Heart left ventricle (tissue), 13 donors: ENCODE data around the gene GPR153.

Source experiments
- POLR2A ChIP-seq, 2 donors: fragments of 450-650 bp; IDR thresholded peaks; one replicate each; pipeline ENCODE4 v1.6.1; 2017; ENCODE audit warnings: antibody characterized with exemption in 2 of 2, mild to moderate bottlenecking in 2 of 2, moderate library complexity in 2 of 2
- TF ChIP-seq, protein P1 (sequence below), 12 donors: fragments of 200-600 bp; sonication (generic) in 4 of 12; IDR thresholded peaks; one replicate each; pipeline versions ENCODE4 v1.5.0 to v1.8.0; 2018 to 2022; ENCODE audit warnings: antibody characterized with exemption in 12 of 12, mild to moderate bottlenecking in 5 of 12
- donor health status: ischemic (EF 13 %, LVEDD 7.1; RV severe dilation, severe dysfunction).
- donor health status: DM: no; HTN: yes; CAD: no.
- donor health status: DM: no; HTN: no; CAD: no.
- donor health status: ischemic (EF 25% LVEDD 6.9; RV normal size, moderate dysfunction).
- donor health status: ischemic (EF 25% LVEDD 5.7; RV mildly dilated, moderate dysfunction).
- donor health status: ischemic (EF 35%, LVEDD 5.7; RV mildly dilated, moderate dysfunction).
- donor health status: nonischemic (EF 11% LVEDD 7.7; RV severe dilation, severe dysfunction).
- donor health status: DM: yes; HTN: yes; CAD: no.
- donor health status: PGD.
- donor health status: ischemic (EF 29% LVEDD 5.4; RV normal size, mild dysfunction).
- donor health status: nonischemic (EF 23%, LVEDD 6.1; RV moderate dilation, normal function).

DNA sequence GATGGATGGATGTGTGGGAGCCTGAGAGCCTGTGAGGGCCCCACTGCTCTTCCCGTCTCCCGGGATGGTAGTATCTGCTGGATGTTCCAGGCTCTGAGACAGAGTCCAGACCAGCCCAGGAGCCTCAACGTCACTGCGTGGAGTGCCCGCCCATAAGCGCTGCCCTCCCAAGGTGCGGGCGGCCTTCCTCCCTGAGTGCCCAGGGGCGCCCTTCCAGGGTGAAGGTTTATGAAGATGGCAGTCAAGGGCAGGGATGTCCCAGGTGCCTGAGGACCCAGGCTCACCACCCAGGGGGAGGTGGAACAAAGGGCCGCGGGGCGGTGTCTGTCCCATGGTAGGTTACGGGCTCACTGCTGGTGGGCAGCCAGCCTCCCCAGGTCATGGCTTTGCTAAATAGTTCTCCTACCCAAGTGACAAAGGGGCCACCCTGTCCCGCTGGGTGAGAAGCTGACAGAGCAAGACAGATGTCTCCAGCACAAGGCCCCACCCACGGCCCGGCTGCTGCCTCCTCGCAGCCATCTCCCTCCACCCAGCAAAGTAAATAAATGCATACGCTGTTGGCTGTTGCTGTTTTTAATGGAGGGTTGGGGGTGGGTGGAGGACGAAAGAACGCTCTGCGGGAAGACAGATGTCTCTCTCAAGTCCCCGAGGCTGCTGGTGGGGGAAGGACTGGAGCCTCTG is 9.0 kb upstream of the GPR153 start:
- TF ChIP-seq, protein P1, sequence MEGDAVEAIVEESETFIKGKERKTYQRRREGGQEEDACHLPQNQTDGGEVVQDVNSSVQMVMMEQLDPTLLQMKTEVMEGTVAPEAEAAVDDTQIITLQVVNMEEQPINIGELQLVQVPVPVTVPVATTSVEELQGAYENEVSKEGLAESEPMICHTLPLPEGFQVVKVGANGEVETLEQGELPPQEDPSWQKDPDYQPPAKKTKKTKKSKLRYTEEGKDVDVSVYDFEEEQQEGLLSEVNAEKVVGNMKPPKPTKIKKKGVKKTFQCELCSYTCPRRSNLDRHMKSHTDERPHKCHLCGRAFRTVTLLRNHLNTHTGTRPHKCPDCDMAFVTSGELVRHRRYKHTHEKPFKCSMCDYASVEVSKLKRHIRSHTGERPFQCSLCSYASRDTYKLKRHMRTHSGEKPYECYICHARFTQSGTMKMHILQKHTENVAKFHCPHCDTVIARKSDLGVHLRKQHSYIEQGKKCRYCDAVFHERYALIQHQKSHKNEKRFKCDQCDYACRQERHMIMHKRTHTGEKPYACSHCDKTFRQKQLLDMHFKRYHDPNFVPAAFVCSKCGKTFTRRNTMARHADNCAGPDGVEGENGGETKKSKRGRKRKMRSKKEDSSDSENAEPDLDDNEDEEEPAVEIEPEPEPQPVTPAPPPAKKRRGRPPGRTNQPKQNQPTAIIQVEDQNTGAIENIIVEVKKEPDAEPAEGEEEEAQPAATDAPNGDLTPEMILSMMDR (IDR thresholded peaks at IDR 0.05) = no peak
- TF ChIP-seq POLR2A (IDR thresholded peaks at IDR 0.05) = no peak
